GM18508 (cell line): Measurements from ENCODE around the gene DSTYK.
"Not testable (repeated sequence)": the region's sequence is repeated elsewhere in the genome, so short reads cannot be mapped to it uniquely, and the experiment has no call there.

Experiments
- ATAC-seq: cut with Tn5 transposase; IDR thresholded peaks from one replicate; pipeline ENCODE4 v1.9.1; 2021; ENCODE audit warnings: moderate number of reproducible peaks; ENCODE audit not compliant: insufficient read depth, unreplicated experiment

DSTYK gene

GRCh38 chr1:205183676-205184335 is 27.7 kb downstream of the DSTYK start:
- ATAC-seq, result no peak

DNA sequence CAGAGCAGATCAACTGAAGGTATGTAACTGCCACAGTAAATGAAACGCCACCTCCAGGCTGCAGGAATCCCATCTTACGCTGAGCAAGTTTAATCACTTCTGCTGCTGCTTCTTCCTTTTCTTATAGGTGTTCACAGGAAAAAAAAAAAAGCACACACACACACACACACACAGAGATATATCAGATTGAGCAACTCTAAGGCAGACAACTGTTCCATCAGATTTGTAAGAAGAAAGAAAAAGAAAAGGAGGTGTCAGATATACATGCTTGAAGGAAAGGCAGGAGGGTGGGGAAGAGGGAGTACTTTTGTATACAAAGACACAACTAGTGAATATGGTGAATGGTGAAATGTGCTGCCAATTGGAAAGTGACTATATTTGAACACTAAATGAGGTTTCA is 28.6 kb downstream of the DSTYK start:
- no peak for ATAC-seq

GRCh38 chr1:205180331-205180730 is 31.2 kb downstream of the DSTYK start:
- ATAC-seq, result not testable (repeated sequence)

DNA sequence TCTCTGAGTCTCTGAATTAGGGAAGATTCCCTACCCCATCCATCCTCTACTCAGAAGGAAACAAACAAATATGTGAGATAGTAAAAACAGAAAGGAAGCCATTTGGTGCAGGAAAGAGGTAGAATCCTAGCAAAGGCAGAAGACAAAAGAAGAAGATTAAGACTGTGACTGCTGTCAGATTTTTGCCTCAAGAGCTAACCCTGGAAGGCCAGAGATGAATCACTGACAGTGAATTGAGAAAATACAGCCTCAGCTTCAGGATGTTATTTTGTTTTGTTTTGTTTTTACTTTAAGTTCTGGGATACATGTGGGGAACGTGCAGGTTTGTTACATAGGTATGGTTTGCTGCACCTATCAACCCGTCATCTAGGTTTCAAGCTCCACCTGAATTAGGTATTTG is 31.7 kb downstream of the DSTYK start:
- no peak for ATAC-seq

DNA sequence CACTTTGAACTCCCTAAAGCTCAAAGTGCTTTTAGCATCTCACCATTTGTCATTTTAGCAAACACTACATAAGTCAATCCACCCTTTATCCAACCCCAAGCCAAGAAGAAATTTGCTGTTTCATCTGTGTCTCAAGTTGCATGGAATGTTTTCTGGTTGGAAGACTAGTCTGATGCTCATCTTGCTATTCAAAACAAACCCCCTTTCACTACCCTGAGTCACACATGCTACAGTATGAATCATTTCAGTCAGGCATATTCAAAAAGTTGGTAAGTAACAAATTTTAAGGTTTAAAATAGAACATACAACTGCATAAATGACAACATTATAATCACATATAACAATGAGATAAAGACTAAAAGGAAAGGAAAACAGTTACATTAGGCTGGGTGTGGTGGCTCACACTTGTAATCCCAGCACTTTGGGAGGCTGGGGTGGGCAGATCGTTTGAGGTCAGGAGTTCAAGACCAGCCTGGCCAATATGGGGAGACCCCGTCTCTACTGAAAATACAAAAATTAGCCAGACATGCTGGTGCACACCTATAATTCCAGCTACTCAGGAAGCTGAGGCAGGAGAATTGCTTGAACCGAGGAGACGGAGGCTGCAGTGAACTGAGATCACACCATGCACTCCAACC is 38.7 kb downstream of the DSTYK start:
- ATAC-seq, result no peak

- no peak for ATAC-seq
Measured at GRCh38 chr1:205171369-205171768, 40.1 kb downstream of the DSTYK start.

GRCh38 chr1:205170532-205171269 is 40.8 kb downstream of the DSTYK start:
- ATAC-seq, result no peak

DNA sequence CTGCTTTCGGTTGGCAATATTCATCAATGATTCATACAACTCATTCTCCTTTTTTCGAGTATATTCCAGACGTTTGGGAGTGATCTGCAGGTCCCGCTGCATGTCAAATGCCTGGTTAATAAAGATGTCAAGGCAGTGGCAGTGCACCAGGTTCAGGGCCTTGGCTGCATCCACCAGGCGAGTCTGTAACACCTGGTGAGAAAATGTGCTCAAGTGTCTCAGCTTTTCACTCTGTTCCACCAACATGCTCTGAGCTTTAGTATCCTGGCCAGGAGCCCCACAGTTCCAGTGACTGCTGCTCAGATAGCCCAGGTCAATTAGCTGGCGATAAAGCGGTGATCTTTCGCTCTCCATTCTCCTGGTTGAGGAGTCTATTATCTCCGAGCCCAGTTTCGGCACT is 42.3 kb downstream of the DSTYK start:
- ATAC-seq, result no peak

GRCh38 chr1:205168291-205168690 is 43.2 kb downstream of the DSTYK start:
- no peak for ATAC-seq

DNA sequence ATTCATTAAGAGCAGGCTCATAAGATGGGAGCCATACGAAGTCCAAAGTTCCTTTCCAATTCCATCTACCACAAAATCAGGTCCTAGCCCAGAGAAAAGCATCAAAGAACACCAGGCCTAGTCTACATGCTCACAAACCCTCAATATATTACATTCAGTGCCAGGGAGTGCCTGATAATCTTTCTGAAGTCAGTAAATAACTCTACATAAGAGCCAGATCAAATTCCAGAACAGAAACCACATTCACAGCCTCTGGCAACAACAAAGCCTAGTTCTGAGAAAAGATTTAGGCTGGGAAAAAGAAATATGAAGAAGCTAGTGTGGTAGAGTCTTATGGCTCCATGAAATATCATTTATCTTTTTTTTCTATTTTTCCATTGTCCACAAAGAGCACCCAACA is 49.2 kb downstream of the DSTYK start:
- ATAC-seq, result no peak

- ATAC-seq, result no peak
Measured at GRCh38 chr1:205161076-205161475, 50.4 kb downstream of the DSTYK start.

DNA sequence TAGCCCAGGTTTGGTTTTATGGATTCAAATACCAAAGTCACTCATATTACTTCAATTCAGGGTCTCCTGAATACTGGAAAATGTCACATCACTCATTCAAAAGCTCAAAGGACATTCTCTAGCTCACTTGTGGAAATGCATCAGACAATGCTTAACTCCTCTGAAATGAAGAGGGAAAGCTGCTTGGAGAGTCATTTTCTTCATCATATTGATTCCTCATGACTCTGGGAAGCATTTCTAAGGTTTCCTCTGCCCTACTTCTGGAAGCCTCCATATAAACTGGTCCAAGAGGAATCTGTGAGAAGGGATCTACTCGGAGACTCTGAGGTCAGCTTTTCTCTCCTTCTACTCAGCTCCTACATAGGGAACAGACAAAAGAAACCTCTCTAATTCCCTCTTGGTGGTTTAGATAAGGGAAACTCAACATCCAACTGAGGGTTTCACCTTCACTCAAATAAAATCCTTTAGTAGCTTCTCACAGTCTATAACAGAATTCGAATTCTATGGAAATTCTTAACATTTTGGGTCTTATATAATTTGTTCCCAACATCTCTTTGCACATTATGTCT is 53.4 kb downstream of the DSTYK start:
- ATAC-seq, result no peak

DNA sequence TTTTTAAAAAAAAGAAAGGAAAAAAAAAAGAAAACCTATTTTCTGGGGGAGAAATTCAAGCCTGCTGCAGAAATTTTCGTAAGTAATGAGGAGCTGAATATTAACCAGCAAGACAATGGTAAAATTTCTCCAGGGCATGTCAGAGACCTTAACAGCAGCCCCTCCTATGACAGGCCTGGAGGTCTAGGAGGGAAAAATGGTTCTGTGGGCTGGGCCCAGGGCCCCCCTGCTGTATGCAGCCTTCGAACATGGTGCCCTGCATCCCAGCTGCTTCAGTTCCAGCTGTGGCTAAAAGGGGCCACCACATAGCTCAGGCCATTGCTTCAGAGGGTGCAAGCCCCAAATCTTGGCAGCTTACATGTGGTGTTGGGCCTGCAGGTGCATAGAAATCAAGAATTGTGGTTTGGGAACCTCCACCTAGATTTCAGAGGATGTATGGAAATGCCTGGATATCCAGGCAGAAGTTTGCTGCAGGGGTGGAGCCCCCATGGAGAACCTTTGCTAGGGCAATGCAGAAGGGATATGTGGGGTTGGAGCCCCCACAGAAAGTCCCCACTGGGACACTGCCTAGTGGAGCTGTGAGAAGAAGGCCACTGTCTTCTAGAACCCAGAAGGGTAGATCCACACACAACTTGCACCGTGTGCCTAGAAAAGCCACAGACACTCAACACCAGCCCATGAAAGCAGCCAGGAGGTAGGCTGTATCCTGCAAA is 55.7 kb downstream of the DSTYK start:
- not testable (repeated sequence) for ATAC-seq

- no peak for ATAC-seq
Measured at GRCh38 chr1:205152505-205152904, 59.0 kb downstream of the DSTYK start.

DNA sequence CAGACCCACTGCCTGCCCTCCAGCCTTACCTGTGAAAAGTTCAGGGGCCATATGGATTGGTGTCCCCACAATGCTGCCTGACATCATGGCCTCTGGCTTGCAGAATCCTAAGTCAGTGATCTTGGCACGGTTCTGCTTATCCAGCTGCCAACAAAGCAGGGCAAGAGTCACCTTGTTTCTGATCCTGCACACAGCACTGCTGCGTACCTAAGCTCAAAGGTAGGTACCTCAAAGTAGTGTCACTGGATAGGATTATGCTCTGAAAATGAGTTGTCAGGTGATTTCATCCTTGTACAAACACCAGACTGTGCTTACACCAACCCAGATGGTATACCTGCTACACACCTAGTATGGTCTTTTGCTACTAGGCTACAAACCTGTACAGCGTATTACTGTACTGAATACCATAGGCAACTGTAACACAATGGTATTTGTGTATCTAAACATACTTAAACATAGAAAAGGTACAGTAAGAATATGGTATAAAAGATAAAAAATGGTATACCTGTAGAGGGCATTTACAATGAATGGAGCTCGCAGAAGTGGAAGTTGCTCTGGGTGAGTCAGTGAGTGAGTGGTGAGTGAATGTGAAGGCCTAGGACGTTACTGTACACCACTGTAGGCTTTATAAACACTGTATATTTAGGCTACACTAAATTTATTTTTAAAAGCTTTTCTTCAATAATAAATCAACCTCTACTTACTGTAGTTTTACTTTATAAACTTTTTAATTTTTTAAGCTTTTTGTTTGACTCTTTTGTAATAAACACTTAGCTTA is 60.7 kb downstream of the DSTYK start:
- no peak for ATAC-seq

GRCh38 chr1:205147191-205147835 is 64.2 kb downstream of the DSTYK start:
- ATAC-seq, result no peak

DNA sequence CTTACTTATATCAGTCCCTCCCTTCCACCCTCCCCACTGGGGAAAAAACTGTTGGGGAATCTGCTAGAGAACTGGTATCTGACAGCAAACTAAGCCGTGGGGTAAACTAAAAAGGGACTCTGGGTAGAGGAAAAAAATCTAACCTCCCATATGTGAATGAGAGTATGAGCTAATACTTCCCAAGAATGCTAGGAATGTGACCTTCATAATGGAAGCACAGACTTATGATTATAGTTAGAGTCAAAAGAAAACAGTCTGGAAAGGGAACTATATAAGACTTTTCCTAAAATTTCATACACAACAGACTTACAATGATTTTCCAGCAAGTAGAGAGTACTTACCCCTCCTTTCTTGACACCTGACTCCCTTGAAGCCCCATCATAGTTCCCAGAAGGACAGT is 66.8 kb downstream of the DSTYK start:
- ATAC-seq, result no peak

- ATAC-seq, result no peak
Measured at GRCh38 chr1:205144046-205144720, 67.3 kb downstream of the DSTYK start.

- no peak for ATAC-seq
Measured at GRCh38 chr1:205142102-205142469, 69.4 kb downstream of the DSTYK start.
